Vagina (tissue), 2 donors: ENCODE results near the gene SLC37A3.
"Not testable (repeated sequence)": the region's sequence is repeated elsewhere in the genome, so short reads cannot be mapped to it uniquely, and the experiment has no call there.

Experiments used
- CTCF ChIP-seq, 3 experiments: fragments of 450-650 bp in 2 of 3; fragments of 200-600 bp in 1 of 3; sonication (generic) in 1 of 3; IDR thresholded peaks; one replicate each; pipeline ENCODE4 v1.5.1; 2017 to 2019; ENCODE audit warnings: antibody characterized with exemption in 3 of 3, mild to moderate bottlenecking in 2 of 3, moderate library complexity in 2 of 3
- POLR2A ChIP-seq, 2 donors: fragments of 450-650 bp; IDR thresholded peaks; one replicate each; pipeline ENCODE4 v1.6.1; 2017; ENCODE audit warnings: antibody characterized with exemption in 2 of 2, mild to moderate bottlenecking in 2 of 2, moderate library complexity in 2 of 2
- POLR2AphosphoS5 ChIP-seq, 2 donors: sonication (generic); formaldehyde crosslinking; IDR thresholded peaks; one replicate each; pipeline ENCODE4 v1.9.0; 2017; ENCODE audit warnings: antibody characterized with exemption in 2 of 2, mild to moderate bottlenecking in 2 of 2, low read depth in 1 of 2; ENCODE audit not compliant: insufficient read depth in 1 of 2

GRCh38 chr7:140311128-140311527, 87.2 kb downstream of the SLC37A3 start:
- TF ChIP-seq POLR2AphosphoS5 (IDR thresholded peaks at IDR 0.05; ENCODE audit: insufficient read depth in 1 of 2, low read depth in 1 of 2); CTCF (IDR thresholded peaks at IDR 0.05); POLR2A (IDR thresholded peaks at IDR 0.05): not testable (repeated sequence)
